OCI-LY7 (cell line): ENCODE results near the gene ALPK3. TPM values are rescaled to one million over a fixed set of nuclear protein-coding genes. Genes with fewer than 3 reads are reported as not detected.

Source experiments
- BruUV-seq: library from RNA; stranded (reverse); fragments of 400-500 nt; replicated peaks from 2 replicates; lab custom pipeline; 2021; lab: Mats Ljungman, UMichigan
- CTCF ChIA-PET: fragments of 300-600 bp; sonication (Branson Sonifier 250); formaldehyde crosslinking; loops from one replicate; lab custom pipeline; 2022; ENCODE audit warnings: antibody characterized with exemption; ENCODE audit not compliant: unreplicated experiment; lab: Charles Lee
- POLR2A ChIA-PET: fragments of 300-600 bp; sonication (Branson Sonifier 250); formaldehyde crosslinking; loops from one replicate; lab custom pipeline; 2022; ENCODE audit warnings: antibody characterized with exemption; lab: Charles Lee
- DNase-seq: peaks from one replicate; pipeline ENCODE4 v3.0.0-alpha.2; 2015; ENCODE audit warnings: low spot score
- H2AFZ ChIP-seq: fragments of 200-600 bp; sonication (generic), shearing (Covaris generic); 2 replicates; pipeline ENCODE4 v1.6.1; 2014; ENCODE audit warnings: mild to moderate bottlenecking, antibody characterized with exemption, low read length, moderate library complexity
- H3K27ac ChIP-seq: fragments of 200-600 bp; sonication (generic); 2 replicates; pipeline ENCODE4 v1.5.1; 2014; ENCODE audit warnings: mixed run types, low read depth, mild to moderate bottlenecking, moderate library complexity, low read length, inconsistent platforms; ENCODE audit not compliant: poor library complexity, severe bottlenecking
- H3K36me3 ChIP-seq: fragments of 200-600 bp; sonication (generic); 2 replicates; pipeline ENCODE4 v1.6.1; 2014; ENCODE audit warnings: mild to moderate bottlenecking, antibody characterized with exemption, low read length, moderate library complexity, mixed read lengths; ENCODE audit not compliant: insufficient read depth
- H3K4me1 ChIP-seq: fragments of 200-600 bp; sonication (generic); 2 replicates; pipeline ENCODE4 v1.5.1; 2014; ENCODE audit warnings: mild to moderate bottlenecking, low read length; ENCODE audit not compliant: insufficient read depth, poor library complexity, severe bottlenecking
- H3K4me2 ChIP-seq: fragments of 200-600 bp; sonication (generic); 2 replicates; pipeline ENCODE4 v1.6.1; 2014; ENCODE audit warnings: mild to moderate bottlenecking, low read length
- H3K4me3 ChIP-seq: fragments of 200-600 bp; sonication (generic); 2 replicates; pipeline ENCODE4 v1.5.1; 2014; ENCODE audit warnings: mild to moderate bottlenecking, low read depth, low read length; ENCODE audit not compliant: poor library complexity, severe bottlenecking
- H3K79me2 ChIP-seq: fragments of 200-600 bp; sonication (generic); 2 replicates; pipeline ENCODE4 v1.6.1; 2016; ENCODE audit warnings: low read depth, mild to moderate bottlenecking, low read length, moderate library complexity, mixed read lengths; ENCODE audit not compliant: insufficient read depth
- H3K9me2 ChIP-seq: fragments of 200-600 bp; sonication (generic); 2 replicates; pipeline ENCODE4 v1.6.1; 2016; ENCODE audit warnings: mild to moderate bottlenecking, low read length, mixed read lengths; ENCODE audit not compliant: insufficient read depth
- H3K9me3 ChIP-seq: fragments of 200-600 bp; sonication (generic); 2 replicates; pipeline ENCODE4 v1.6.1; 2014; ENCODE audit warnings: mild to moderate bottlenecking, mixed run types, low read length, mixed read lengths
- H4K20me1 ChIP-seq: fragments of 200-600 bp; sonication (generic); 2 replicates; pipeline ENCODE4 v1.6.1; 2014; ENCODE audit warnings: mild to moderate bottlenecking, antibody characterized with exemption, low read length, moderate library complexity, mixed read lengths; ENCODE audit not compliant: insufficient read depth
- EZH2phosphoT487 ChIP-seq: fragments of 200-600 bp; sonication (generic); IDR thresholded peaks from 2 replicates; pipeline ENCODE4 v1.6.1; 2018; ENCODE audit warnings: low read depth, borderline replicate concordance, mild to moderate bottlenecking, mixed run types, antibody characterized with exemption, low read length, moderate library complexity, mixed read lengths
- intact Hi-C: fragments of 100-400 bp; cut with micrococcal nuclease; formaldehyde crosslinking; loops from one replicate; pipeline ENCODE4 v1.10.0; 2022; ENCODE audit not compliant: unreplicated experiment
- total RNA-seq, 2 experiments: library from RNA; depleted of rRNA in 1 of 2; stranded (reverse); fragments of >200 nt in 1 of 2; shearing (Covaris generic) in 1 of 2; gene quantifications; 2 replicates each; pipeline ENCODE4 v1.2.3, GENCODE V29; 2014 to 2022
- TF ChIP-seq, protein P1 (sequence below): fragments of 200-600 bp; sonication (generic); conservative IDR thresholded peaks from 2 replicates; pipeline ENCODE4 v1.5.1; 2014; ENCODE audit warnings: mild to moderate bottlenecking, antibody characterized with exemption, low read length, moderate library complexity, mixed read lengths

The ALPK3 gene
- total RNA-seq, 2 experiments from 2014 or later = 0.16 to 0.23 TPM

DNA sequence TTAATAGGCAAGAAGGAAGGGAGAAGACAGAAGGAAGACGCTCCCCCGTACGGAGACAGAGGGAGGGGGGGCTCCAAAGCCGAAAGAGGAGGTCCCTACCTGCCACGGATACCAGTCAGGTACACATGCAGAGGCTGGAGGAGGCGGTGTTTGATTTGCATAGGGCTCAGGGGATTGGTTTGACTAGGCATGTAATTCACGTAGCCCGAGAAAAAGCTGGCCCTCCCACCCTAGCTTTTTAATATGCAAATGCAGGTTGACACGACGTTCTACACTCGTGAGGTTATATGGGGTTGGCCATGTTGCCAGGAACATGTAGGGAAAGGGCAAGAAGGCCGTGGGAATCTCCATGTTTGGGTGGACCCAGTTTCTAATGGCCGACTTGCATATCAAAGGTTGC, 39.0 kb upstream of the ALPK3 start:
- H3K79me2 ChIP-seq = peaks cover 65% of the 10 kb centered on the region
- H3K4me3 ChIP-seq = no peak overlapping the region
- no peaks in the 10 kb centered on the region for H3K9me3 ChIP-seq
- DNase-seq = no peak
- H2AFZ ChIP-seq = no peak overlapping the region
- POLR2A ChIA-PET = interaction anchor here (0.7 kb wide), 1 partner anchor 71 kb away, joined by 3 read pairs; no protein-coding TSS in a partner anchor
- H4K20me1 ChIP-seq = no peaks in the 10 kb centered on the region
- TF ChIP-seq EZH2phosphoT487 = no peak
- TF ChIP-seq, protein P1, sequence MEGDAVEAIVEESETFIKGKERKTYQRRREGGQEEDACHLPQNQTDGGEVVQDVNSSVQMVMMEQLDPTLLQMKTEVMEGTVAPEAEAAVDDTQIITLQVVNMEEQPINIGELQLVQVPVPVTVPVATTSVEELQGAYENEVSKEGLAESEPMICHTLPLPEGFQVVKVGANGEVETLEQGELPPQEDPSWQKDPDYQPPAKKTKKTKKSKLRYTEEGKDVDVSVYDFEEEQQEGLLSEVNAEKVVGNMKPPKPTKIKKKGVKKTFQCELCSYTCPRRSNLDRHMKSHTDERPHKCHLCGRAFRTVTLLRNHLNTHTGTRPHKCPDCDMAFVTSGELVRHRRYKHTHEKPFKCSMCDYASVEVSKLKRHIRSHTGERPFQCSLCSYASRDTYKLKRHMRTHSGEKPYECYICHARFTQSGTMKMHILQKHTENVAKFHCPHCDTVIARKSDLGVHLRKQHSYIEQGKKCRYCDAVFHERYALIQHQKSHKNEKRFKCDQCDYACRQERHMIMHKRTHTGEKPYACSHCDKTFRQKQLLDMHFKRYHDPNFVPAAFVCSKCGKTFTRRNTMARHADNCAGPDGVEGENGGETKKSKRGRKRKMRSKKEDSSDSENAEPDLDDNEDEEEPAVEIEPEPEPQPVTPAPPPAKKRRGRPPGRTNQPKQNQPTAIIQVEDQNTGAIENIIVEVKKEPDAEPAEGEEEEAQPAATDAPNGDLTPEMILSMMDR = no peak
- no peaks in the 10 kb centered on the region for H3K9me2 ChIP-seq
- peaks cover 81% of the 10 kb centered on the region for H3K36me3 ChIP-seq
- no peaks in the 10 kb centered on the region for H3K4me1 ChIP-seq
- CTCF ChIA-PET = no interaction called here
- intact Hi-C loops = no loop called here
- no peak overlapping the region for H3K27ac ChIP-seq
- H3K4me2 ChIP-seq = no peak overlapping the region
- no TSS peak for BruUV-seq

DNA sequence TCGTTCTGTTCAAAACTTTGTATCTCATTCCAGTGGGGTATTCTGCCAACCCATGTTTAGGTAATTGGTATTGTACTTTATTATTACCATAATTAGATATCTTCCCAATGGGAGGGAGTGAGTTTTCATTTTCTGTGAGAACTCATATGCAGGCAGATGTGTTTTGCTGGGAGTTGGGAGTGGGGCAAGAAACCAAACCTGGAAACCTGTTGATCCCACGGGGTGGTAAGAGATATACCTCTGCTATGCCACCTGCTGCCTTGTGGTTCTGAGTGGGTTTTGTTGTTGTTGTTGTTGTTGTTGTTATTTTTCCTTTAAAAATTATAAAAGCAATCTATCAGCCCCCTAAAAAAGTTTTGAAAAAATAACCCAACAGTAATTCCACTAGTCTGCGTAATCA, 36.7 kb upstream of the ALPK3 start:
- ChIA-PET CTCF (no interaction called here), POLR2A (no interaction called here)
- H3K27ac ChIP-seq = no peak overlapping the region
- H3K79me2 ChIP-seq = peaks cover 44% of the 10 kb centered on the region
- H3K4me2 ChIP-seq = no peak overlapping the region
- H3K4me1 ChIP-seq = no peaks in the 10 kb centered on the region
- DNase-seq = no peak
- H3K9me3 ChIP-seq = no peaks in the 10 kb centered on the region
- no peak overlapping the region for H2AFZ ChIP-seq
- no peaks in the 10 kb centered on the region for H4K20me1 ChIP-seq
- no peak overlapping the region for H3K4me3 ChIP-seq
- TF ChIP-seq, protein P1 = no peak
- no peaks in the 10 kb centered on the region for H3K9me2 ChIP-seq
- intact Hi-C loops = no loop called here
- peaks cover 82% of the 10 kb centered on the region for H3K36me3 ChIP-seq
- no TSS peak for BruUV-seq

DNA sequence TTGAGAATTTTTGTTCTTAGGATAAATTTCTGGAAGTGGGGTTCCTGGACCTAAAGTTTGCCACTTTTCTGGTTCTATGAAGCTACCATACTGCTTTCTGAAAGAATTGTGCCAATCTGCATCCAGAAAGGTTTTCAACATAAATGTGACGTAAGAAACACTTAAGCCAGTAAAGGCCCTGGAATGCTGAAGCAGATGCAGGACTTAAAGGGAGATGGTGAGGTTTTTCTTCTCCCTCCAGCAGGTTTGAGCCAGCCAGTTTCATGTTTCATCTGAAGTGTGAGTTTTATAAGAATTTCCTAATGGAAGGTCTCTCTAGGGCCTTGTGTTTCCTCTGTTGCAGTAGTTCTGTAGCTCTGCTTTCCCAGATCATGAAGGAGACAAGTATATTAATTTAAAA, 35.7 kb upstream of the ALPK3 start:
- no TSS peak for BruUV-seq
- Histone ChIP-seq H3K9me2 (no peaks in the 10 kb centered on the region), H4K20me1 (no peaks in the 10 kb centered on the region), H3K4me2 (no peak overlapping the region), H3K4me3 (no peak overlapping the region), H3K4me1 (no peaks in the 10 kb centered on the region), H3K79me2 (peaks cover 38% of the 10 kb centered on the region), H2AFZ (no peak overlapping the region), H3K36me3 (peaks cover 82% of the 10 kb centered on the region), H3K9me3 (no peaks in the 10 kb centered on the region), H3K27ac (no peak overlapping the region)
- ChIA-PET CTCF (no interaction called here), POLR2A (interaction anchor here (0.9 to 1.2 kb wide), 2 partner anchors 132 to 151 kb away, joined by 3 to 5 read pairs; no protein-coding TSS in a partner anchor)
- TF ChIP-seq, protein P1 = no peak
- TF ChIP-seq EZH2phosphoT487 = no peak
- DNase-seq = no peak
- intact Hi-C loops = no loop called here
